ENCODE measurements around the gene TGFB2. TPM values are rescaled to one million over a fixed set of nuclear protein-coding genes. Genes with fewer than 3 reads are reported as not detected.
A peak's percentile ranks its signal among the peaks of the same experiment; 100 is the strongest.

Gene TGFB2
- polyA plus RNA-seq, 1 donor (not counting 4 experiments of a cell fraction or from before 2014, with no cell fraction given) = 21.5 TPM

GRCh38 chr1:218485241-218485928 lies 140.2 kb downstream of the TGFB2 start:
- Histone ChIP-seq H3K79me2 (ENCODE audit: control insufficient read depth, insufficient read depth, low read length) (no peaks in the 10 kb centered on the region), H3K4me2 (ENCODE audit: control insufficient read depth, extremely low read depth, insufficient read depth, low read depth, low read length) (no peak overlapping the region), H2AFZ (ENCODE audit: control insufficient read depth, low read length) (no peak overlapping the region), H4K20me1 (ENCODE audit: control insufficient read depth, extremely low read depth, insufficient read depth, low read length) (no peaks in the 10 kb centered on the region), H3K36me3 (ENCODE audit: control insufficient read depth in 2 of 2, extremely low read depth in 1 of 2, insufficient read depth in 2 of 2, low read length in 2 of 2) (no peaks in the 10 kb centered on the region), H3K9me1 (ENCODE audit: control insufficient read depth, extremely low read depth, insufficient read depth, low read length) (no peaks in the 10 kb centered on the region), H3K27ac (ENCODE audit: control insufficient read depth, insufficient read depth, low read length) (no peak overlapping the region), H3K9me3 (ENCODE audit: control insufficient read depth, low read depth, low read length) (no peaks in the 10 kb centered on the region), H3K4me1 (ENCODE audit: control insufficient read depth, extremely low read depth, insufficient read depth, low read length) (peaks cover 18% of the 10 kb centered on the region), H3K4me3 (ENCODE audit: control insufficient read depth in 2 of 3, extremely low read depth in 1 of 3, insufficient read depth in 2 of 3, low read depth in 1 of 3, low read length in 3 of 3) (no peak overlapping the region), H3K27me3 (ENCODE audit: control insufficient read depth, extremely low read depth, insufficient read depth, low read length) (no peaks in the 10 kb centered on the region), H3K9ac (ENCODE audit: control insufficient read depth, extremely low read depth, insufficient read depth, low read length) (no peak overlapping the region)
- dilution Hi-C loops (cut with MboI; ENCODE audit: extremely low pct_ligation_motif_present, low sequenced_read_pairs) = no loop called here
- TF ChIP-seq CTCF (optimal IDR thresholded peaks at IDR 0.05 in 1 of 3, IDR thresholded peaks at IDR 0.05 in 1 of 3, conservative IDR thresholded peaks at IDR 0.05 in 1 of 3; ENCODE audit: extremely low read depth in 1 of 3, insufficient read depth in 2 of 3, low read length in 3 of 3) (no peak), EZH2 (IDR thresholded peaks at IDR 0.05; ENCODE audit: low read length) (no peak)
- peak; percentile 43 for FAIRE-seq
- DNase-seq (ENCODE audit: low read depth, low spot score) = no peak

- Histone ChIP-seq H4K20me1 (ENCODE audit: control insufficient read depth, extremely low read depth, insufficient read depth, low read length) (no peaks in the 10 kb centered on the region), H3K9me1 (ENCODE audit: control insufficient read depth, extremely low read depth, insufficient read depth, low read length) (no peaks in the 10 kb centered on the region), H3K36me3 (ENCODE audit: control insufficient read depth in 2 of 2, extremely low read depth in 1 of 2, insufficient read depth in 2 of 2, low read length in 2 of 2) (no peaks in the 10 kb centered on the region), H3K79me2 (ENCODE audit: control insufficient read depth, insufficient read depth, low read length) (no peaks in the 10 kb centered on the region), H3K9ac (ENCODE audit: control insufficient read depth, extremely low read depth, insufficient read depth, low read length) (no peak overlapping the region), H3K27me3 (ENCODE audit: control insufficient read depth, extremely low read depth, insufficient read depth, low read length) (no peaks in the 10 kb centered on the region), H3K4me3 (ENCODE audit: control insufficient read depth in 2 of 3, extremely low read depth in 1 of 3, insufficient read depth in 2 of 3, low read depth in 1 of 3, low read length in 3 of 3) (no peak overlapping the region), H3K4me2 (ENCODE audit: control insufficient read depth, extremely low read depth, insufficient read depth, low read depth, low read length) (no peak overlapping the region), H3K9me3 (ENCODE audit: control insufficient read depth, low read depth, low read length) (no peaks in the 10 kb centered on the region), H2AFZ (ENCODE audit: control insufficient read depth, low read length) (no peak overlapping the region), H3K4me1 (ENCODE audit: control insufficient read depth, extremely low read depth, insufficient read depth, low read length) (peaks cover 16% of the 10 kb centered on the region), H3K27ac (ENCODE audit: control insufficient read depth, insufficient read depth, low read length) (no peak overlapping the region)
- dilution Hi-C loops (cut with MboI; ENCODE audit: extremely low pct_ligation_motif_present, low sequenced_read_pairs) = no loop called here
- TF ChIP-seq CTCF (optimal IDR thresholded peaks at IDR 0.05 in 1 of 3, IDR thresholded peaks at IDR 0.05 in 1 of 3, conservative IDR thresholded peaks at IDR 0.05 in 1 of 3; ENCODE audit: extremely low read depth in 1 of 3, insufficient read depth in 2 of 3, low read length in 3 of 3) (no peak), EZH2 (IDR thresholded peaks at IDR 0.05; ENCODE audit: low read length) (no peak)
- FAIRE-seq (no peak), DNase-seq (ENCODE audit: low read depth, low spot score) (no peak)
Measured at GRCh38 chr1:218488531-218488930, 143.4 kb downstream of the TGFB2 start.

Data from keratinocyte (primary cell).